Placental epithelial cell (primary cell): ENCODE results near the gene RUNDC1. TPM values are rescaled to one million over a fixed set of nuclear protein-coding genes. Genes with fewer than 3 reads are reported as not detected.

Experiments used
- small RNA-seq: library from RNA; depleted of rRNA; stranded (forward); fragments of <200 nt; gene quantifications from one replicate; pipeline ENCODE3, GENCODE V24; 2012
- total RNA-seq: library from RNA; depleted of rRNA; stranded (reverse); fragments of >200 nt; gene quantifications from 2 replicates; pipeline ENCODE4 v1.2.3, GENCODE V29; 2012

RUNDC1 gene
- total RNA-seq: 9.8 and 10.4 TPM in 2 replicates

GRCh38 chr17:42980274-42980765 is at the start of gene RUNDC1:
Gene RUNDC1, plus strand, starts transcription at chr17:42980565. Its CDS starts 12 bp downstream, at chr17:42980577.

GRCh38 chr17:42964161-42964932 is 16.0 kb upstream of the RUNDC1 start, which contains the start of gene AARSD1:
Gene AARSD1, minus strand, starts transcription at chr17:42964454. Its CDS starts 14 bp downstream, at chr17:42964440.

GRCh38 chr17:42979511-42980273 is 673 bp upstream of the RUNDC1 start, which contains the start of gene PTGES3L:
Gene PTGES3L, minus strand, starts transcription at chr17:42980080. Its CDS starts 27 bp downstream, at chr17:42980053.

GRCh38 chr17:42997984-42998938 is 17.9 kb downstream of the RUNDC1 start, which contains the start of gene RPL27:
Gene RPL27, plus strand, starts transcription at chr17:42998419. Its CDS starts 332 bp downstream, at chr17:42998751.

GRCh38 chr17:43006639-43007551 is 26.5 kb downstream of the RUNDC1 start, which contains the start of gene IFI35:
Gene IFI35, plus strand, starts transcription at chr17:43006784. Its CDS starts 164 bp downstream, at chr17:43006948.

GRCh38 chr17:43021741-43022512 is 41.6 kb downstream of the RUNDC1 start, which contains the start of gene VAT1:
Gene VAT1, minus strand, starts transcription at chr17:43022385. Its CDS starts 63 bp downstream, at chr17:43022322.

GRCh38 chr17:43024407-43025289 is 44.3 kb downstream of the RUNDC1 start, which contains the start of gene RND2:
Gene RND2, plus strand, starts transcription at chr17:43025231. Its CDS starts 117 bp downstream, at chr17:43025348.

Small RNA genes within 50 kb of the gene (small RNA-seq; reads per million reads assigned to genes)
- not detected for gene AARSD1
- gene RF00561: 0.12 reads per million

Other genes starting within 250 kb of the RUNDC1 start
- 11.4 and 16.9 TPM in 2 replicates for gene EZH1, start 235.5 kb upstream of the RUNDC1 start, total RNA-seq
- gene RAMP2, start 219.3 kb upstream of the RUNDC1 start, total RNA-seq: 0.79 TPM in 1 of 2 replicates, not detected in the other
- 58.5 and 77.0 TPM in 2 replicates for gene VPS25, start 207.1 kb upstream of the RUNDC1 start, total RNA-seq
- gene WNK4, start 200.0 kb upstream of the RUNDC1 start, total RNA-seq: 0.33 and 0.39 TPM in 2 replicates
- 55.4 and 63.7 TPM in 2 replicates for gene COA3, start 181.9 kb upstream of the RUNDC1 start, total RNA-seq
- gene CNTD1, start 181.7 kb upstream of the RUNDC1 start, total RNA-seq: 0.79 TPM in 1 of 2 replicates, not detected in the other
- gene BECN1, start 156.3 kb upstream of the RUNDC1 start, total RNA-seq: 71.1 and 81.1 TPM in 2 replicates
- gene PSME3, start 147.2 kb upstream of the RUNDC1 start, total RNA-seq: 67.5 and 83.7 TPM in 2 replicates
- gene AOC2, start 136.0 kb upstream of the RUNDC1 start, total RNA-seq: 0.79 and 1.1 TPM in 2 replicates
- under 0.01 TPM in 2 replicates for gene AOC3, start 129.4 kb upstream of the RUNDC1 start, total RNA-seq
- gene G6PC1, start 79.8 kb upstream of the RUNDC1 start, total RNA-seq: not detected in 2 replicates
- 17.7 and 22.2 TPM in 2 replicates for gene AARSD1, start 16.1 kb upstream of the RUNDC1 start, total RNA-seq
- under 0.01 and 0.87 TPM in 2 replicates for gene PTGES3L, start 485 bp upstream of the RUNDC1 start, total RNA-seq
- gene RPL27, start 17.9 kb downstream of the RUNDC1 start, total RNA-seq: 745 and 1,184 TPM in 2 replicates
- 8.2 and 8.5 TPM in 2 replicates for gene IFI35, start 26.2 kb downstream of the RUNDC1 start, total RNA-seq
- gene VAT1, start 41.8 kb downstream of the RUNDC1 start, total RNA-seq: 77.5 and 82.8 TPM in 2 replicates
- gene RND2, start 44.7 kb downstream of the RUNDC1 start, total RNA-seq: under 0.01 and 0.33 TPM in 2 replicates
- 8.2 and 10.6 TPM in 2 replicates for gene BRCA1, start 144.8 kb downstream of the RUNDC1 start, total RNA-seq
- 84.0 and 107 TPM in 2 replicates for gene NBR1, start 190.6 kb downstream of the RUNDC1 start, total RNA-seq
- gene TMEM106A, start 231.3 kb downstream of the RUNDC1 start, total RNA-seq: 4.3 and 10.6 TPM in 2 replicates
- not detected in 2 replicates for gene CCDC200, start 248.1 kb downstream of the RUNDC1 start, total RNA-seq